Measurements from ENCODE around the gene ZNF865.

The ZNF865 gene

GRCh38 chr19:55663846-55664536 lies 58.5 kb downstream of the ZNF865 start:
- DNase-seq = no peak

DNA sequence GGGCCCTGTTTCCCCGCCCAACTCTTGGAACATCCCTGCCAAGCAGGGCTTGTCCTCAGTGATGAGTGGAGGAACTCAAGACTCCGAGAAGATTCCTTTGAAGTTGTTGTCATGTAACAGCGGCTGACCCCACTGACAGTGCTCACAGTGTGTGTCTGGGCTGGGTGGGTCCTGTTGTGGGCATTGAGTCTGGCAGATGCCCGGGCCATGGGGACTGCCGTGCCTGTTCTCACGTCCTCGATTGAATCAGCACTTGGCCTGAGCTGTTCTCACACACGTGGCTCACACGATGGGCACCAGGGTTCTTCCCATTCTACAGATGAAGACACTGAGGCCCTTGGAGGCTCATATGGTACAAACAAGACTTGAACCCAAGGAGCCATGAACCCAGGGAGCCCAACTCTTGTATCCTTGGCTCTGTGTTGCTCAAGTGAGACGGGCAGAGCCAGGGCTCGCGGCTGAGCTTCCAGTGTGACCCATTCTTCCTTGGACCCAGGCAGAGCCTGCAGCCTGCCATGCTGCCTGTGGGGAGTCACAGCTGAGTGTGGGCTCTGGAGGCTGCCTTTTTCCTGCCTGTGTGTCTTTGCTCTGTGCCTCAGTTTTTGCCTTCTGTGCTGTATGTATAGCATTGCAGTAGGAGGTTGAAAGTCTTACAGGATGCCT lies 61.0 kb downstream of the ZNF865 start:
- no peak for DNase-seq
